HEK293 (cell line): Measurements from ENCODE around the gene HMCN1.
A peak's percentile ranks its signal among the peaks of the same experiment; 100 is the strongest.
"Not testable (repeated sequence)": the region's sequence is repeated elsewhere in the genome, so short reads cannot be mapped to it uniquely, and the experiment has no call there.

ENCODE experiments used
- CTCF ChIA-PET: fragments of 350-600 bp; formaldehyde crosslinking; extraction: SDS; loops from one replicate; lab custom pipeline; 2021; ENCODE audit warnings: antibody characterized with exemption; lab: Yijun Ruan, JAX
- POLR2A ChIA-PET: fragments of 300-600 bp; formaldehyde crosslinking; extraction: SDS; loops from one replicate; lab custom pipeline; 2020; ENCODE audit warnings: antibody characterized with exemption, inconsistent platforms; lab: Yijun Ruan, JAX
- H3K27ac ChIP-seq: fragments of 200-500 bp; sonication (Bioruptor generic); 2 replicates; pipeline ENCODE4 v1.5.1; 2014; ENCODE audit warnings: low read depth, low read length, control low read depth, inconsistent platforms; ENCODE audit errors: extremely low read depth
- H3K36me3 ChIP-seq, 2 experiments: fragments of 200-500 bp in 1 of 2; sonication (Bioruptor generic) in 1 of 2; 1 replicate in 1 of 2; 2 replicates in 1 of 2; pipeline ENCODE4 v1.5.1; 2014 to 2017; ENCODE audit warnings: inconsistent platforms in 2 of 2, low read length in 2 of 2; ENCODE audit not compliant: control insufficient read depth in 2 of 2, insufficient read depth in 1 of 2
- H3K4me1 ChIP-seq: fragments of 200-500 bp; sonication (Bioruptor generic); 2 replicates; pipeline ENCODE4 v1.5.1; 2014; ENCODE audit warnings: mild to moderate bottlenecking, low read length, inconsistent platforms; ENCODE audit not compliant: control insufficient read depth, insufficient read depth
- H3K4me3 ChIP-seq: 2 replicates; pipeline ENCODE4 v1.5.1; 2011; ENCODE audit warnings: low read depth, mild to moderate bottlenecking, control low read depth, low read length, moderate library complexity
- H3K9me3 ChIP-seq: fragments of 200-500 bp; sonication (Bioruptor generic); 2 replicates; pipeline ENCODE4 v1.5.1; 2014; ENCODE audit warnings: low read depth, low read length, inconsistent platforms; ENCODE audit not compliant: control insufficient read depth, insufficient read depth
- FEZF1 ChIP-seq: fragments of 450-650 bp; formaldehyde crosslinking; IDR thresholded peaks from 2 replicates; pipeline ENCODE4 v1.5.1; 2016; ENCODE audit warnings: missing biosample characterization, missing genetic modification characterization
- PRDM10 ChIP-seq: fragments of 450-650 bp; formaldehyde crosslinking; IDR thresholded peaks from 2 replicates; pipeline ENCODE4 v1.5.1; 2016; ENCODE audit warnings: missing biosample characterization, missing genetic modification characterization
- TRIM28 ChIP-seq: IDR thresholded peaks from 2 replicates; pipeline ENCODE4 v1.6.1; 2011; ENCODE audit warnings: low read length, control low read depth, borderline replicate concordance
- WT1 ChIP-seq: fragments of 450-650 bp; formaldehyde crosslinking; IDR thresholded peaks from 2 replicates; pipeline ENCODE4 v1.5.1; 2016; ENCODE audit warnings: missing biosample characterization, missing genetic modification characterization
- ZBTB11 ChIP-seq: fragments of 450-650 bp; formaldehyde crosslinking; conservative IDR thresholded peaks from 2 replicates; pipeline ENCODE4 v1.5.1; 2016; ENCODE audit warnings: low read depth, missing biosample characterization, missing genetic modification characterization
- ZNF169 ChIP-seq: fragments of 450-650 bp; formaldehyde crosslinking; IDR thresholded peaks from 2 replicates; pipeline ENCODE4 v1.5.1; 2016; ENCODE audit warnings: missing biosample characterization, missing genetic modification characterization
- ZNF404 ChIP-seq: fragments of 450-650 bp; formaldehyde crosslinking; IDR thresholded peaks from 2 replicates; pipeline ENCODE4 v1.5.1; 2017; ENCODE audit warnings: missing biosample characterization, missing genetic modification characterization
- ZNF501 ChIP-seq: fragments of 450-650 bp; formaldehyde crosslinking; IDR thresholded peaks from 2 replicates; pipeline ENCODE4 v1.5.1; 2016; ENCODE audit warnings: missing biosample characterization, missing genetic modification characterization
- ZNF530 ChIP-seq: fragments of 450-650 bp; formaldehyde crosslinking; IDR thresholded peaks from 2 replicates; pipeline ENCODE4 v1.5.1; 2016; ENCODE audit warnings: low read depth, missing biosample characterization, missing genetic modification characterization
- ZNF654 ChIP-seq: fragments of 450-650 bp; formaldehyde crosslinking; IDR thresholded peaks from 2 replicates; pipeline ENCODE4 v1.5.1; 2016; ENCODE audit warnings: low read depth, missing biosample characterization, missing genetic modification characterization
- ZNF692 ChIP-seq: fragments of 450-650 bp; formaldehyde crosslinking; IDR thresholded peaks from 2 replicates; pipeline ENCODE4 v1.5.1; 2016; ENCODE audit warnings: missing biosample characterization, missing genetic modification characterization
- ZNF785 ChIP-seq: fragments of 450-650 bp; formaldehyde crosslinking; IDR thresholded peaks from 2 replicates; pipeline ENCODE4 v1.5.1; 2016; ENCODE audit warnings: missing biosample characterization, missing genetic modification characterization
- ZNF837 ChIP-seq: fragments of 450-650 bp; formaldehyde crosslinking; IDR thresholded peaks from 2 replicates; pipeline ENCODE4 v1.5.1; 2016; ENCODE audit warnings: missing biosample characterization, missing genetic modification characterization

Gene HMCN1

GRCh38 chr1:185775501-185775900 lies 41.3 kb downstream of the HMCN1 start (continued):
- TF ChIP-seq ZBTB11 (tag by site-specific recombination) (no peak), ZNF692 (tag by site-specific recombination) (no peak), ZNF501 (tag by site-specific recombination) (0 out of 2 replicates have a peak, but pooled peaks have one; percentile 27), ZNF785 (no peak), TRIM28 (0 out of 2 replicates have a peak, but pooled peaks have one; percentile 41), ZNF837 (tag by site-specific recombination) (no peak), ZNF169 (tag by site-specific recombination) (no peak), ZNF530 (tag by site-specific recombination) (no peak), FEZF1 (peak; percentile 45), PRDM10 (no peak), ZNF654 (tag by site-specific recombination) (no peak), WT1 (tag by site-specific recombination) (peak; percentile 55; the same call in 1 of the 2 replicates)

GRCh38 chr1:185776522-185776921 lies 42.3 kb downstream of the HMCN1 start:
- Histone ChIP-seq H3K4me3 (no peak overlapping the region), H3K4me1 (peaks cover 6% of the 10 kb centered on the region; the same call in 1 of the 2 replicates), H3K27ac (no peak overlapping the region), H3K9me3 (no peaks in the 10 kb centered on the region), H3K36me3 (no peaks in the 10 kb centered on the region)
- no peak for TF ChIP-seq TRIM28
- no peak for TF ChIP-seq ZNF404 (tag by site-specific recombination)
- CTCF ChIA-PET = interaction anchor here (0.7 kb wide), 3 partner anchors 533 to 1583 kb away, joined by 3 to 5 read pairs (median 4); no protein-coding TSS in a partner anchor
- POLR2A ChIA-PET = no interaction called here

- H3K4me3 ChIP-seq, H3K27ac ChIP-seq, POLR2A ChIA-PET, CTCF ChIA-PET, H3K4me1 ChIP-seq, H3K36me3 ChIP-seq, H3K9me3 ChIP-seq: not testable (repeated sequence)
Measured at GRCh38 chr1:185783860-185784259, 49.7 kb downstream of the HMCN1 start.
